IMR-90 (cell line): ENCODE measurements around the gene TMEM170A.

Experiments
- CEBPB ChIP-seq: IDR thresholded peaks from 2 replicates; pipeline ENCODE4 v1.6.1; 2012; ENCODE audit warnings: low read depth, low read length, improper control_type of control experiment
- FOS ChIP-seq: fragments of 150-350 bp; IDR thresholded peaks from 2 replicates; pipeline ENCODE4 v1.6.1; 2016; ENCODE audit warnings: low read depth, low read length
- MAFK ChIP-seq: IDR thresholded peaks from 2 replicates; pipeline ENCODE4 v1.6.1; 2012; ENCODE audit warnings: low read depth, low read length, improper control_type of control experiment
- MAZ ChIP-seq: IDR thresholded peaks from 2 replicates; pipeline ENCODE4 v1.6.1; 2012; ENCODE audit warnings: low read depth, mild to moderate bottlenecking, low read length, improper control_type of control experiment, moderate library complexity, borderline replicate concordance
- MXI1 ChIP-seq: IDR thresholded peaks from 2 replicates; pipeline ENCODE4 v1.6.1; 2012; ENCODE audit warnings: low read depth, mild to moderate bottlenecking, low read length, moderate library complexity, borderline replicate concordance
- NFE2L2 ChIP-seq: fragments of 150-350 bp; IDR thresholded peaks from 2 replicates; pipeline ENCODE4 v1.6.1; 2016; ENCODE audit warnings: low read depth, mild to moderate bottlenecking, low read length
- POLR2A ChIP-seq: IDR thresholded peaks from 2 replicates; pipeline ENCODE4 v1.6.1; 2012; ENCODE audit warnings: mild to moderate bottlenecking, low read depth, low read length
- RAD21 ChIP-seq: IDR thresholded peaks from 2 replicates; pipeline ENCODE4 v1.6.1; 2012; ENCODE audit warnings: low read length, improper control_type of control experiment
- RCOR1 ChIP-seq: IDR thresholded peaks from 2 replicates; pipeline ENCODE4 v1.6.1; 2012; ENCODE audit warnings: mild to moderate bottlenecking, low read length, improper control_type of control experiment; ENCODE audit not compliant: insufficient replicate concordance
- RFX5 ChIP-seq: IDR thresholded peaks from 2 replicates; pipeline ENCODE4 v1.8.0; 2012; ENCODE audit warnings: low read depth, mild to moderate bottlenecking, low read length, moderate library complexity
- SMC3 ChIP-seq: fragments of 150-350 bp; IDR thresholded peaks from 2 replicates; pipeline ENCODE4 v1.6.1; 2016; ENCODE audit warnings: low read depth, mild to moderate bottlenecking, antibody characterized with exemption, low read length, moderate library complexity
- TF ChIP-seq, protein P1 (sequence below): conservative IDR thresholded peaks from 2 replicates; pipeline ENCODE4 v1.5.1; 2012; ENCODE audit warnings: mild to moderate bottlenecking, low read depth, low read length, improper control_type of control experiment
- TF ChIP-seq, protein P2 (sequence below): fragments of 150-350 bp; IDR thresholded peaks from 2 replicates; pipeline ENCODE4 v1.6.1; 2017; ENCODE audit warnings: mild to moderate bottlenecking, antibody characterized with exemption, low read length, low read depth
- TF ChIP-seq, protein P3 (sequence below): fragments of 150-350 bp; IDR thresholded peaks from 2 replicates; pipeline ENCODE4 v1.6.1; 2016; ENCODE audit warnings: low read depth, mild to moderate bottlenecking, low read length, moderate library complexity, borderline replicate concordance

DNA sequence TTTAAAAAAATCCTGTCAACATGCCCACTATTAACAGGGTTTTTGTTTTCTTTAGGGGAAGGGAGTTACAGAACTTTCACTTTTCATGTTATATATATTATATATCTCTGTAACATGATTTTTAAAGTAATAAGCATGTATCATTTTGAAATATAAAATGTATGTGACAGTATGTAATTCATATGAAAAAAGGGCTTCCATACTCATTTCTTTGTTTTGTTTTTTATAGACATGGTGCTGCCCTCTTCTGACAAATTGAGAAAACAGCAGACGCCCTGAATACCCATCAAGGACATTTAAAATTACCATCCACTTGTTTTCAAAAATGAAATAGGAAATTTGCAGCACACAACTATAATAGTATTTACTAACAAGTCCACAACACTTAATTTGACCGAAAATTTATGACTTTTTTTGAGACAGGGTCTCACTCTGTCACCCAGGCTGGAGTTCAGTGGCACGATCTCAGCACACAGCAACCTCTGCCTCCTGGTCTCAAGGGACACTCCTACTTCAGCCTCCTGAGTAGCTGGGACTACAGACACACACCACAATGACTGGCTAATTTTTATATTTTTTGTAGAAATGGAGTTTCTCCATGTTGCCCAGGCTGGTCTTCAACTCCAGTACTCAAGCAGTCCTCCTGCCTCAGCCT lies 61.5 kb downstream of the TMEM170A start:
- no peak for TF ChIP-seq MAFK
- TF ChIP-seq, protein P1, sequence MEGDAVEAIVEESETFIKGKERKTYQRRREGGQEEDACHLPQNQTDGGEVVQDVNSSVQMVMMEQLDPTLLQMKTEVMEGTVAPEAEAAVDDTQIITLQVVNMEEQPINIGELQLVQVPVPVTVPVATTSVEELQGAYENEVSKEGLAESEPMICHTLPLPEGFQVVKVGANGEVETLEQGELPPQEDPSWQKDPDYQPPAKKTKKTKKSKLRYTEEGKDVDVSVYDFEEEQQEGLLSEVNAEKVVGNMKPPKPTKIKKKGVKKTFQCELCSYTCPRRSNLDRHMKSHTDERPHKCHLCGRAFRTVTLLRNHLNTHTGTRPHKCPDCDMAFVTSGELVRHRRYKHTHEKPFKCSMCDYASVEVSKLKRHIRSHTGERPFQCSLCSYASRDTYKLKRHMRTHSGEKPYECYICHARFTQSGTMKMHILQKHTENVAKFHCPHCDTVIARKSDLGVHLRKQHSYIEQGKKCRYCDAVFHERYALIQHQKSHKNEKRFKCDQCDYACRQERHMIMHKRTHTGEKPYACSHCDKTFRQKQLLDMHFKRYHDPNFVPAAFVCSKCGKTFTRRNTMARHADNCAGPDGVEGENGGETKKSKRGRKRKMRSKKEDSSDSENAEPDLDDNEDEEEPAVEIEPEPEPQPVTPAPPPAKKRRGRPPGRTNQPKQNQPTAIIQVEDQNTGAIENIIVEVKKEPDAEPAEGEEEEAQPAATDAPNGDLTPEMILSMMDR, result peak; percentile 72
- no peak for TF ChIP-seq MAZ
- no peak for TF ChIP-seq POLR2A
- no peak for TF ChIP-seq RCOR1
- TF ChIP-seq RFX5, result no peak
- no peak for TF ChIP-seq FOS
- TF ChIP-seq RAD21, result peak; percentile 65
- TF ChIP-seq CEBPB, result no peak
- TF ChIP-seq SMC3, result peak; percentile 69
- TF ChIP-seq, protein P2, sequence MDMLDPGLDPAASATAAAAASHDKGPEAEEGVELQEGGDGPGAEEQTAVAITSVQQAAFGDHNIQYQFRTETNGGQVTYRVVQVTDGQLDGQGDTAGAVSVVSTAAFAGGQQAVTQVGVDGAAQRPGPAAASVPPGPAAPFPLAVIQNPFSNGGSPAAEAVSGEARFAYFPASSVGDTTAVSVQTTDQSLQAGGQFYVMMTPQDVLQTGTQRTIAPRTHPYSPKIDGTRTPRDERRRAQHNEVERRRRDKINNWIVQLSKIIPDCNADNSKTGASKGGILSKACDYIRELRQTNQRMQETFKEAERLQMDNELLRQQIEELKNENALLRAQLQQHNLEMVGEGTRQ, result no peak
- TF ChIP-seq NFE2L2, result no peak
- TF ChIP-seq MXI1, result no peak
- TF ChIP-seq, protein P3, sequence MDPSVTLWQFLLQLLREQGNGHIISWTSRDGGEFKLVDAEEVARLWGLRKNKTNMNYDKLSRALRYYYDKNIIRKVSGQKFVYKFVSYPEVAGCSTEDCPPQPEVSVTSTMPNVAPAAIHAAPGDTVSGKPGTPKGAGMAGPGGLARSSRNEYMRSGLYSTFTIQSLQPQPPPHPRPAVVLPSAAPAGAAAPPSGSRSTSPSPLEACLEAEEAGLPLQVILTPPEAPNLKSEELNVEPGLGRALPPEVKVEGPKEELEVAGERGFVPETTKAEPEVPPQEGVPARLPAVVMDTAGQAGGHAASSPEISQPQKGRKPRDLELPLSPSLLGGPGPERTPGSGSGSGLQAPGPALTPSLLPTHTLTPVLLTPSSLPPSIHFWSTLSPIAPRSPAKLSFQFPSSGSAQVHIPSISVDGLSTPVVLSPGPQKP, result no peak
